Medulla oblongata (tissue), 1 donor: ENCODE data around the gene CDH26.

ENCODE experiments used
- DNase-seq: peaks from one replicate; pipeline ENCODE4 v3.0.0-alpha.2; 2015; ENCODE audit errors: extremely low spot score

Gene CDH26

GRCh38 chr20:60063739-60064380, 105.6 kb downstream of the CDH26 start:
- peak; percentile 14 for DNase-seq
